Activated CD4-positive, alpha-beta T cell treated with anti-CD3 and anti-CD28 coated beads, Interleukin-10, Interleukin-2, amounts not matched to agents 100 ng/mL and 50 ng/mL, durations not matched to agents 16 hours and 8 hours (primary cell): ENCODE measurements around the gene BPTF.
A peak's percentile ranks its signal among the peaks of the same experiment; 100 is the strongest.
"Not testable (repeated sequence)": the region's sequence is repeated elsewhere in the genome, so short reads cannot be mapped to it uniquely, and the experiment has no call there.

Experiments
- DNase-seq: peaks from one replicate; pipeline ENCODE4 v3.0.0-alpha.2; 2020

The BPTF gene, protein sequence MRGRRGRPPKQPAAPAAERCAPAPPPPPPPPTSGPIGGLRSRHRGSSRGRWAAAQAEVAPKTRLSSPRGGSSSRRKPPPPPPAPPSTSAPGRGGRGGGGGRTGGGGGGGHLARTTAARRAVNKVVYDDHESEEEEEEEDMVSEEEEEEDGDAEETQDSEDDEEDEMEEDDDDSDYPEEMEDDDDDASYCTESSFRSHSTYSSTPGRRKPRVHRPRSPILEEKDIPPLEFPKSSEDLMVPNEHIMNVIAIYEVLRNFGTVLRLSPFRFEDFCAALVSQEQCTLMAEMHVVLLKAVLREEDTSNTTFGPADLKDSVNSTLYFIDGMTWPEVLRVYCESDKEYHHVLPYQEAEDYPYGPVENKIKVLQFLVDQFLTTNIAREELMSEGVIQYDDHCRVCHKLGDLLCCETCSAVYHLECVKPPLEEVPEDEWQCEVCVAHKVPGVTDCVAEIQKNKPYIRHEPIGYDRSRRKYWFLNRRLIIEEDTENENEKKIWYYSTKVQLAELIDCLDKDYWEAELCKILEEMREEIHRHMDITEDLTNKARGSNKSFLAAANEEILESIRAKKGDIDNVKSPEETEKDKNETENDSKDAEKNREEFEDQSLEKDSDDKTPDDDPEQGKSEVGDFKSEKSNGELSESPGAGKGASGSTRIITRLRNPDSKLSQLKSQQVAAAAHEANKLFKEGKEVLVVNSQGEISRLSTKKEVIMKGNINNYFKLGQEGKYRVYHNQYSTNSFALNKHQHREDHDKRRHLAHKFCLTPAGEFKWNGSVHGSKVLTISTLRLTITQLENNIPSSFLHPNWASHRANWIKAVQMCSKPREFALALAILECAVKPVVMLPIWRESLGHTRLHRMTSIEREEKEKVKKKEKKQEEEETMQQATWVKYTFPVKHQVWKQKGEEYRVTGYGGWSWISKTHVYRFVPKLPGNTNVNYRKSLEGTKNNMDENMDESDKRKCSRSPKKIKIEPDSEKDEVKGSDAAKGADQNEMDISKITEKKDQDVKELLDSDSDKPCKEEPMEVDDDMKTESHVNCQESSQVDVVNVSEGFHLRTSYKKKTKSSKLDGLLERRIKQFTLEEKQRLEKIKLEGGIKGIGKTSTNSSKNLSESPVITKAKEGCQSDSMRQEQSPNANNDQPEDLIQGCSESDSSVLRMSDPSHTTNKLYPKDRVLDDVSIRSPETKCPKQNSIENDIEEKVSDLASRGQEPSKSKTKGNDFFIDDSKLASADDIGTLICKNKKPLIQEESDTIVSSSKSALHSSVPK (N-terminal part only)

DNA sequence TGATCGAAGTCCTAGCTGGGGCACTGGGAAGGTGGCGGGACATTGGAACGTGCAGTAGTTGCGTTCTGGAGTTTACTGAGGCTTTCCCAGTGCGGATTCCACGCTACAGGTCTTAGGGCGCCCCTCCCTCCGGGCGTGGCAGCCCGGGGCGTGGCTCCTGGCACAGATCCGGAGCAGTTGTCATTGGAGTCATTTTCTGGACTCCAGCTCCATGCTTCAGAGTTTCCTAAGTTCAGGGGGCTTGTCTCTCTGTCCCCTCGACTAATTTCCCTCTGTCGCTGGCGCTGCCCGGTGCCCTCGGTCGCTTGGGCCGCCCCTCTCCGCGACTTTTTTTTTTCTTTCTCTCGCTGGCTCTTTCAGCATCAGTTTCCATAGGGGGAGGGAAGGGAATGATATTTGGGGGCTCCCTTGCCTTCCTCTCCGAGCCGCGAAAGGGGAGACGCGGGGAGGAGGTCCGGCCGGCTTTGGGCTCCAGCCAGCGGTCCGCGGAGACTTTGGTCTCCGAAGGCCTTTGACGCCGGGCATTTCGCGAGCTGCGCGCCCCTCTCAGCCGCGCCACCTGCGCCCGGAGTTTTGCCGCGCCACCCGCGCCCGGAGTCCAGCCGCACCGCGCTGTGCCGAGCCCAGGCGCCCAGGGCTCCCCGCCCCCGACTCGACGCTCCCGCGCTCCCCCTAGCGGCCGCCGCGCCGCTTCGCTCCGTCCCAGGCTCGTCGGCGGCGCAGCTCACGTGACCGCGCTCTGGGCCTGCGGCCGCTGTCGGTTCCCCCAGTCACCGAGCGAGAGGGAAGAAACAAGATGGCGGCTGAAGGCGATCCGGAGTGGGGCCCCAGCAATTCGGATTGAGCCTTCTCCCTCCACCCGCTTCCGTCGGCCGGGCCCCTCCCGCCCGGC lies at the start of gene BPTF:
TSS of gene BPTF (plus strand) at position 769 of the 892 bp plus-strand sequence. CDS start 222 bp downstream, outside the sequence.
- peak; percentile 96 for DNase-seq

DNA sequence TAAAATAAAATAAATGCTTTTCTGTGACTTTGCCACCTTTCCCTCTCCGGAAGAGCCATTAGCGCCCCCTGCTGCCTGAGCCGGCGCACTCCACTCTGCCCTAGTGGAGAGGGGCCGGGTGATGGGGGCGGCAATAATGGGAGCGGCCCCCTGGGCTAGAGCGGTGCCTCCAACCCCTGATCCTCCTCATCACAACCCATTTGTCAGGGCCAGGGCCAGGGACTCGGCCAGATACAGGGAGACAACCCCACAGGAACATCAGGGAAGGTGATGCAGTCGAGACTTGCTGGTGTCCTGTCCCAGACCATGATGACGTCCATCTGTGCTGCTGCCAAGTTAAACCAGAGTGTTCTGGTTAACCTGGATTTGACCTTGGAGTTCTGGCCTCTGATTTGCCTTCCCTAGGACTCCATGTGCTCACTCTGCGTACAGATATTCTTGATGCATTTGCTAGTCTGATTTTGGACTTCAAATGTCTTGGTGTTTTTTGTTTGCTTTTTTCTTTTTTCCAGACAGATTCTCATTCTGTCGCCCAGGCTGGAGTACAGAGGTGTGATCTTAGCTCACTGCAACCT lies 46.1 kb upstream of the BPTF start:
- peak; percentile 30 for DNase-seq

DNA sequence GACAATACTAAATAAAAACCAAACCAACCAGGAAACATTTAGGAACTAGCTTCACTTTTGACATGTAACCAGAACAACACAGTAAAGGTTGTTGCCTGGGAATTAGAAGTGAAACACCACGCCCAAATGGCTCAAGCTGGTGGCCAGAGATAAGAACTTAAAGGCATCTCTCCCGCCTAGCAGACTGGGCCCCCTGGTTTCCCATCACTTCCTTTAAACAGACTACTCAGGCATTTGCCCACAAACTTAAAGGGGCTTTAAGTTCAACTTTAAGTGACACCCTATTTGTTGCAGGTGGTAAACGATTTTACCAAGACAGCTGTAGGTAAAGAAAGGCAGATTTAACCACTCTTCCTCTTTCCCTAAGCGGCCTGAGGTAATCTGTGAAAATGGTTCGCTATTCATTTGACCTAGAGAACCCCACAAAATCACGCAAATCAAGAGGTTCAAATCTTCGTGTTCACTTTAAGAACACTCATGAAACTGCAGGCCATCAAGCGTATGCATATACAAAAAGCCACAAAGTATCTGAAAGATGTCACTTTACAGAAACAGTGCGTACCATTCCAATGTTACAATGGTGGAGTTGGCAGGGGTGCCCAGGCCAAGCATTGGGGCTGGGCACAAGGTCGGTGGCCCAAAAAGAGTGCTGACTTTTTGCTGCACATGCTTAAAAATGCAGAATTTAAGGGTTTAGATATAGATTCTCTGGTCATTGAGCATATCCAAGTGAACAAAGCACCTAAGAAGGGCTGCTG lies 40.8 kb upstream of the BPTF start:
- DNase-seq: no peak

DNA sequence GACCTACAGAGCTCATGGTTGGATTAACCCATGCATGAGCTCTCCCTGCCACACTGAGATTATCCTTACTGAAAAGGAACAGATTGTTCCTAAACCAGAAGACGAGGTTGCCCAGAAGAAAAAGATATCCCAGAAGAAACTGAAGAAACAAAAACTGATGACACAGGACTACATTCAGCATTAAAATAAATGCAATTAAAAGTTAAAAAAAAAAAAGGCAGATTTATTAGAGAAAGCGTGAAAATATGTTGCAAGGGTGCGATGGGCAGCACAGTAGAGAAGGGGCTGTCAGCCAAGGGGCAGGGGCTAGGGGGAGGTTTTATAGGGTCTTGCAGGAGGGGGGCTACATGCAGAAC lies 40.2 kb upstream of the BPTF start:
- no peak for DNase-seq

DNA sequence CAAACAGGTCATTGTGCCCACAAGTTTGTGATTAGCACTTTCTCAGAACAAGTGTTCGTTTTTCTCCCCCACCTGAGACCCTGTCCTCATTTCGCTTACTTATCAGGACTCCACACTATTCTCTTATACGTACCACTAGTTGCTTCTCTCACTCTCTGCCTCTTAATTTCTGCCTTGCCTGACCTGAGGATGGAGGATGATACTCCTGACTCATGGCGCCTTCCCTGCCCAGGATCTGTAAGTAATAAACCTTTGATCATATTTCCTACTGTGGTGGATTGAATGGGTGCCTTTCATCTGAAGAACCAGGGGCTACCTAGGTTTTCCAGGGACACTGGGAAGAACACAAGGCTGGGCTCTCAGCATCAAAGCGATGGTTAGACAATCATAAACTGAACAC lies 39.8 kb upstream of the BPTF start:
- DNase-seq: no peak

DNA sequence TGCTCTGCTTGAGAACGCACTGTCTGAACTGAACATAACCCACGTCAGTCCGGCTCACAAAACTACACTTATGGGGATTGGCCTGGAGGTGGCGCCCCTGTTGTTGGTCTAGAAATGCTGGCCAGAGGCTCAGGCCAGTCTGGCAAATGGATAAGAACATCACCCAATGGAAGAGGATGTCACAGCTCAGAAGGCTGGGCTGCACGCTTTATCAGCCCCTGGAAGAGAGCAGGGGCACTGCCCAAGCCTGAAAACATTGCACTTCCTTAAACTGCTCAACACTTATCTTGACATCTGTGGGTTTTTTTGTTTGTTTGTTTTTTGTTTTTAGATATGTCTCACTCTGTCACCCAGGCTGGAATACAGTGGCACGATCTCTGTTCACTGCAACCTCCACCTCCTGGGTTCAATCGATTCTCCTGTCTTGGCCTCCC lies 24.8 kb upstream of the BPTF start:
- DNase-seq: peak; percentile 67

DNA sequence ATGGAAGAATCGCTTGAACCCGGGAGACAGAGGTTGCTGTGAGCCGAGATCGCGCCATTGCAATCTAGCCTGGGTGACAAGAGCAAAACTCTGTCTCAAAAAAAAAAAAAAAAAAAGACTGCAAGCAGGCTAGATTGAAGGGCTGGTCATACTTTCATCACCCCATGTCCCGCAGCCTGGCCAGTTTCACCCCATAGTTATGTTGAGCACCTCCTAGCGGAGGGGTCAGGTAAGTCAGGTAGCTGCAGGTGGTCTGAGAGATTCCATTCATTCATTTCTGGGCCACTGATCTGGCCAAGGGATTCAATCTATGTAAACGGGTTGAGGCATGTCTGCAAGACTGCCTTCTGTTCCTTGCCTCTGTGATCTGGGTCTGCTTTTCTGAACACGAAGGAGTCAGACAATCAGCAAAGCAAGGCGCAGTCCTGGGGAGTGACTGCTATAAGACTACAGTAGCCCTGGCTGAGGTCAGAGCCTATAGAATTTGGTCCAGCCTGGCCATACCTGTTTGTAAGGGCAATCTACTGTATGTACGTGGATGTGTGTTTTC lies 23.6 kb upstream of the BPTF start:
- DNase-seq: no peak

DNA sequence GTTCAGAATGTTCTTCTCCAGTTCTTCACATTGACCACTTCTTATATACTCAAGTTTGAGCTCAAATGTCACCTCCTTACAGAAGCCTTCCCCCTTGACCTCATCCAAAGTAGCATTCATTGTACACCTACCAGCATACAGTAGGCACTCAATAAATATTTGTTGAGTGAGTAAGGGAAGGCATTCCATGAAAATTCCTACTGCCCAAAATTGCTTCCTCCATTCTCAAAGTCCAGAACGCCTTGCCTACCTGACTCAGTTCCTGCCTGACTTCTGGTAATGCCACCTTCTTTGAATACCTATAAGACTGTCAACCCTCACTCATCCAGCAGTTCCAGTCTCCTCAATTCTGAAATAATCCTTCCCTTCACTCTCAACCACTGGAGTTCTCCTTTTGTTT lies 14.8 kb upstream of the BPTF start:
- no peak for DNase-seq

DNA sequence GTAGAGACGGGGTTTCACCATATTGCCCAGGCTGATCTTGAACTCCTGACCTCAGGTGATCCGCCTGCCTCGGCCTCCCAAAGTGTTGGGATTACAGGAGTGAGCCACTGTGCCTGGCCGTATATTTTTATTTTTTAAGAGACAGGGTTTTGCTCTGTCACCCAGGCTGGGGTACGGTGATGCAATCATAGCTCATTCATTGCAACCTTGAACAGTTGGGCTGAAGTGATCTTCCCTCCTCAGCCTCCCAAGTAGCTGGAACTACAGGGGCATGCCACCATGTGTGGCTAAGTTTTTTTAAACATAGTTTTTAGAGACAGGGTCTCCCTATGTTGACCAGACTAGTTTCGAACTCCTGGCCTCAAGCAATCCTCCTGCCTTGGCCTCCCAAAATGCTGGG lies 12.9 kb upstream of the BPTF start:
- not testable (repeated sequence) for DNase-seq

DNA sequence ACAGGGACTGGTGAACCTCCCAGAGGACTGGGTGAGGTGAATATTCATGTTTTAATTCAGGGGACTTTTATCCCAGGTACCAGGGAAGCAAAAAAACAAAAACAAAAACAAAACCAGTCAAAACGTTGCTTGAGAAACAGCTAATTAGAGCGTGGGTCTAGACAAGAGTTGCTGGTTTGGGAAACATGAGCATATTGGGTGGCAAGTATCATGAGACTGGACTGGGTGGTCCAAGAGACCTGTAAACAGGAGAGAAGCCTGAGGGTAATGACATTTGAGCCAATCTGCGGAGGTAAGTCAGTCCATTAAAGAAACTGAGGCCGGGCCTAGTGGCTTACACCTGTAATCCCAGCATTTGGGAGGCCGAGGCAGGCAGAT lies 11.5 kb upstream of the BPTF start:
- no peak for DNase-seq

DNA sequence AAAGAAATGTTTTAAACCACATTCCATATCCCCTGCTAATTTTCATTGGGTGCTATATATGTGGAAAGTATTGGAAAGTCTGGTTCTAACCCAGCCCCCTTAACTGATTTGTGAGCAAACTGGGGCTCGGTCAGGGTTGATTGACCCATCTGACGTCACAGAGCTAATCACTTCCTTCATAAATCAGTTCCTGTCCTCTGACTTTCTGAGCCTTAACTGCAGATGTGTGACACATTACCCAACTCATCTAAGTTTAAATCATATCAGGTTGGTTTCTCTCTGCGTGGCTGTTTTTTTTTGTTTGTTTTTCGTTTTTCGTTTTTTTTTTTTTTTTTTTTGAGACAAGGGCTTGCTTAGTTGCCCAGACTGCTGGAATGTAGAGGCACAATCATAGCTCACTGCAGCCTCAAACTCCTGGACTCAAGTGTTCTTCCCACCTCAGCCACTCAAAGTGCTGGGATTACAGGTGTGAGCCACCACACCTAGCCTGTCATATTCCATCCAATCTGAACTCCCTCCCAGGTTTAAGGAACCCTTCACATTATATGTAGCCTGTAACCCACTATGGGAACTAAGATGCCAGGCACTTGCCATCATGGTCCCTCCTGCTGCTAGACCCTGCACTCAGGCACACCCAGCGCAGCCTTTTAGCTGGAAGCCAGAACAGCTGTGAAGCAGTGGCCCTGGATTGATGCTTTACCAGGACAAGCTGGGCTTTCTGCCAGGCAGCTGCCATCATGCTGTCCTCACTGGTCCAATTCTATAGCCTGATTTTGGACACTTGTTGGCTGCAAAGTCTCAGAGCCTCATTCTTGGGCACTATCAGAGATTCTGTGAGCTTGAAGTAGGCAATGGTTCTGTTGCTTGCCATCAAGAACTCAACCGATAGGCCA lies 6.9 kb upstream of the BPTF start:
- DNase-seq: no peak

DNA sequence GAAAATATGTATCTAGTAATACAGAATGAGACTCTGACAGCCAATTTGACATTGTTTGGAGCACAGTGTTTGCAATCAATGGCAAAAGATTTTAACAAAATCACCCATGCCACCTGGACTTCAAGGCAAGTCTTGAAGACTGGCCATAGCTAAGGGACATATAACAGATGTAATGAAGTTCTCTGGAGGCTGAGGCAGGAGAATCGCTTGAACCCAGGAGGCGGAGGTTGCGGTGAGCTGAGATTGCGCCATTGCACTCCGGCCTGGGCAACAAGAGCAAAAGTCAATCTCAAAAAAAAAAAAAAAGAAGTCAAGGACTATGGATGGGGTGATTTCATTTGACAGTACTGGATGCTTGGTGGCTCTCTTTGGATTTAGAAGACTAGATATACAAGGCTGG lies 5.6 kb upstream of the BPTF start:
- DNase-seq: no peak

DNA sequence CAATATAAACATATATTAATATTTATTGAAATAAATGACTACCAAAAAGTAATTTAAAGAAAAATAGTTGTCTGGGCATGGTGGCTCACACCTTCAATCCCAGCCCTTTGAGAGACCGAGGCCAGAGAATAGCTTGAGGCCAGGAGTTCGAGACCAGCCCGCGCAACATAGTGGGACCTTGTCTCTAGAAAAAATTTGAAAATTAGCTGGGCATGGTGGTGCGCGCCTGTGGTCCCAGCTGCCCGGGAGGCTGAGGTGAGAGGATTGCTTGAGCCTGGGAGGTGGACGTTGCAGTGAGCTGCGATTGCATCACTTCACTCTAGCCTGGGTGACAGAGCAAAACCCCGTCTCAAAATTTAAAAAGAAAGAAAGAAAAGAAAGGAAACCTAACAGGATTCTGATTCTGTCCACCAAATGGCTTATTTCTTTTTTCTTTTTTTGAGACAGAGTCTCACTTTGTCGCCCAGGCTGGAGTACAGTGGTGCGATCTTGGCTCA lies 3.4 kb upstream of the BPTF start:
- no peak for DNase-seq

DNA sequence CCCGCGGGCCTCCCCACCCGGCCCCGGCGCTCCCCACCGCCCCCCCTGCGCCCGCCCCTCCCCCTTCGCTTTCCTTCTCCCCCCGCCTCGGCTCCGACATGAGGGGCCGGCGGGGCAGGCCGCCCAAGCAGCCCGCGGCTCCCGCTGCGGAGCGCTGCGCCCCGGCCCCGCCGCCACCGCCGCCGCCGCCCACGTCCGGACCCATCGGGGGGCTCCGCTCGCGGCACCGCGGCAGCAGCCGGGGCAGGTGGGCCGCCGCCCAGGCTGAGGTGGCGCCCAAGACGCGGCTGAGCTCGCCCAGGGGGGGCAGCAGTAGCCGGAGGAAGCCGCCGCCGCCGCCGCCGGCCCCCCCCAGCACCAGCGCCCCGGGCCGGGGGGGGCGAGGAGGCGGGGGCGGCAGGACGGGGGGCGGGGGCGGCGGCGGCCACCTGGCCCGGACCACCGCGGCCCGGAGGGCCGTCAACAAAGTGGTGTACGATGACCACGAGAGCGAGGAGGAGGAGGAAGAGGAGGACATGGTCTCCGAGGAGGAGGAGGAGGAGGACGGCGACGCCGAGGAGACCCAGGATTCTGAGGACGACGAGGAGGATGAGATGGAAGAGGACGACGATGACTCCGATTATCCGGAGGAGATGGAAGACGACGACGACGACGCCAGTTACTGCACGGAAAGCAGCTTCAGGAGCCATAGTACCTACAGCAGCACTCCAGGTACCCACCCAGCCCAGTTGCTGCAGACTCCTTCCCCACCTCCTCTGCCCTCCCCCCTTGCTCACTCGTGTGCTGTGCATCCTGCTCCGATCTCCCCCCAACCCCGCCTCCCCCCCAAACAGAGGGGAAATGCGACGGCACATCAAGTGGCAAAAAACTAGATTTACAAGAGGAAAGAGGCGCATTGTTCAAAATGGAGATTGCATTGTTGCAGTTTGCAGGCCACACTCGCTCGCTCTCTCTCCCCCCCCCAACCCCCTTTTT lies 611 bp downstream of the BPTF start:
- DNase-seq: peak; percentile 61

DNA sequence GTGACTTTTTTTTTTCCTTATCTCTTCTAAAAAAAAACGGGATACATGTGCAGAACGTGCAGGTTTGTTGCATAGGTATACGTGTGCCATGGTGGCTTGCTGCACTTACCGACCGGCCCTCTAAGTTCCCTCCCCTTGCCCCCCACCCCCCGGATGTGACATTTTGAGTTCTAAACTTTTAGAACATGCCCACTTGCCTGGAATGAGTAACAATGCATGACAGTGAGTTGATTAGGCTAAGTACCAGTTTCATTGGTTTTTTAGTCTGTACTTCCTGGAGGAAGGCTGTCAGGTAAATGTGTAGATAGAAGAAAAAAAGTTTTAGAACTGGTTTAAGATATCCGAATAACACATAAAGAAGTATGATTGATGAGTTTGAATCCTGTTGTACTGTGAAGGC lies 4.0 kb downstream of the BPTF start:
- peak; percentile 80 for DNase-seq

DNA sequence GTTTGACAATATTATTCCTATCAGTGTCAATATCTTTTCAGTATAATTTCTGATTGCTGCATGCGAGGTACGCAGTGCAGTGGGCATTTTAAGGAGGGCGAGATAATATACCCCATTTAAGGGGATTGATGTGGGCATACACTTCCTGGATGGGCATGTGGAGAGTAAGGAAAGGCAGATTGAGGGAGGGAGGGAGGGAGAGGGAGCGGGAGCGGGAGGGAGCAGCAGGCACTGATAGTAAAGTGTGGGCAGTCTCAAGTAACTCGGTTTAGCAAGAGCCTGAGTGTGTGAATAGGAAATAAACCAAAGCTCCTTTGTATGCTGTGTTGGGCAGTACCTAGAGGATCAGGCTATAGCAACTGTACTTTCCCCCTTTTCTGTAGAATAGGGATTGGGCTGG lies 5.1 kb downstream of the BPTF start:
- DNase-seq: no peak

DNA sequence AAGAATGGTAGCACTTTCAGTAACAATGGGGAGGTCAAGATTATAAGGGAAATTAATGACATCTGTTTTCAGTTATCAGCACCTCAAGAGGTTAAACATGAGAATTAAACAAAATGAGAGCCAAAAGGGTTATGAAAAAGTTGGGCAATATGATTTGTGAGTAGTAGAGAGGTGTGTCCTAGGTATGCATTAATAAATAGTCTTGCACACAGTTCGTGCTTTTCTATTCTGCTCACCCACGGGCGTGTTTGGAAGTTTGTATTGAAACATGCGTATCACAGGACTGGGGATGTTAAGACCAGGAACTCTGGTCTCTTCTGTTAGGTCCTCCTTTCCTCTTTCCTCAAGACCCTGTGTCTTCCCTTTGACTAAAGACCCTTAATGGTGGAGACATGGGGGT lies 6.0 kb downstream of the BPTF start:
- DNase-seq: no peak

DNA sequence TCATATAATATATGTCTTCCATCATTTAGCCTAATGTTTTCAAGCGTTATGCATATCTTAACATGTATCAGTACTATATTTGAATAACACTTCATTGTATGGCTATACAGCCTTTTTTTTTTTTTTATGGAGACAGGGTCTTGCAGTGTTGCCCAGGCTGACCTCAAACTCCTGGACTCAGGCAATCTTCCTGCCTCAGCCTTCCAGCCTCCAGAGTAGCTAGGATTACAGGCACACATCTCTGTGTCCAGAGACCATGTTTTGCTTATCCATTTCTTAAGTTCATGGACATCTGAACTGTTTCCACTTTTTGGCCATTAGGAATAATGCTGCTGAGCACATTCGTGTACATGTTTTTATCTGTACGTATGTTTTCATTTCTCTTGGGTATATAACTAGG lies 7.8 kb downstream of the BPTF start:
- DNase-seq: no peak
